B cell (primary cell): Measurements from ENCODE around the gene ABCA2. TPM values are rescaled to one million over a fixed set of nuclear protein-coding genes. Genes with fewer than 3 reads are reported as not detected.

ENCODE experiments used
- ATAC-seq: fragments of 200-7000 bp; cut with Tn5 transposase; one replicate; pipeline ENCODE4 v1.10.0; 2021; ENCODE audit warnings: low read depth, mild to moderate bottlenecking, moderate number of reproducible peaks, moderate library complexity
- CTCF ChIA-PET: fragments of 350-600 bp; sonication (Branson Sonifier 250); formaldehyde crosslinking; loops from one replicate; lab custom pipeline; 2021; ENCODE audit warnings: antibody characterized with exemption, inconsistent platforms; lab: Charles Lee
- POLR2A ChIA-PET: fragments of 350-600 bp; sonication (Branson Sonifier 250); formaldehyde crosslinking; loops from one replicate; lab custom pipeline; 2021; ENCODE audit warnings: antibody characterized with exemption; lab: Charles Lee
- DNase-seq: peaks from one replicate; pipeline ENCODE4 v3.0.0; 2013
- H2AFZ ChIP-seq: 2 replicates; pipeline ENCODE4 v1.6.1; 2012; ENCODE audit warnings: mild to moderate bottlenecking, low read depth, low read length; ENCODE audit not compliant: insufficient read depth, poor library complexity, severe bottlenecking
- H3K27ac ChIP-seq, 2 donors: 1 replicate in 1 of 2; 2 replicates in 1 of 2; pipeline ENCODE4 v1.5.1; 2012 to 2013; ENCODE audit warnings: low read length in 2 of 2, mild to moderate bottlenecking in 2 of 2, moderate library complexity in 1 of 2
- H3K27me3 ChIP-seq, 4 experiments: fragments of 200-600 bp in 1 of 4; sonication (generic) in 1 of 4; replicated peaks in 1 of 4; 1 replicate in 2 of 4; 2 replicates in 2 of 4; pipeline versions ENCODE4 v1.6.1 to v1.7.0; 2013 to 2016; ENCODE audit warnings: low read length in 3 of 4, mild to moderate bottlenecking in 2 of 4, mixed read lengths in 1 of 4, moderate library complexity in 1 of 4; ENCODE audit not compliant: insufficient read depth in 4 of 4, control insufficient read depth in 3 of 4; ENCODE audit errors: control extremely low read depth in 1 of 4
- H3K36me3 ChIP-seq, 2 experiments: replicated peaks in 1 of 2; 1 replicate in 1 of 2; 2 replicates in 1 of 2; pipeline versions ENCODE4 v1.6.1 to v1.7.1; 2013; ENCODE audit warnings: low read length in 1 of 2; ENCODE audit not compliant: insufficient read depth in 2 of 2, control insufficient read depth in 1 of 2; ENCODE audit errors: control extremely low read depth in 1 of 2, extremely low read depth in 1 of 2
- H3K4me1 ChIP-seq, 2 donors: fragments of 200-600 bp in 1 of 2; sonication (generic) in 1 of 2; 1 replicate in 1 of 2; 2 replicates in 1 of 2; pipeline versions ENCODE4 v1.5.1 to v1.6.1; 2013 to 2017; ENCODE audit warnings: low read length in 2 of 2; ENCODE audit not compliant: control insufficient read depth in 2 of 2, insufficient read depth in 2 of 2
- H3K4me2 ChIP-seq: replicated peaks from 2 replicates; pipeline ENCODE3; 2012; ENCODE audit warnings: mild to moderate bottlenecking, low read depth, low read length; ENCODE audit not compliant: poor library complexity, severe bottlenecking
- H3K4me3 ChIP-seq, 5 experiments: fragments of 200-600 bp in 1 of 5; sonication (generic) in 1 of 5; 1 replicate in 3 of 5; 2 replicates in 2 of 5; pipeline versions ENCODE4 v1.5.1 to v1.7.0; 2011 to 2016; ENCODE audit warnings: low read length in 4 of 5, mild to moderate bottlenecking in 4 of 5, low read depth in 2 of 5, control low read depth in 1 of 5, moderate library complexity in 1 of 5; ENCODE audit not compliant: insufficient read depth in 1 of 5; ENCODE audit errors: control extremely low read depth in 1 of 5, extremely low read depth in 1 of 5
- H3K79me2 ChIP-seq: fragments of 200-600 bp; sonication (generic); one replicate; pipeline ENCODE4 v1.6.0; 2016; ENCODE audit warnings: low read length; ENCODE audit not compliant: control insufficient read depth, insufficient read depth
- H3K9ac ChIP-seq: fragments of 200-600 bp; sonication (generic); 2 replicates; pipeline ENCODE4 v1.6.1; 2017; ENCODE audit warnings: mild to moderate bottlenecking, low read length, moderate library complexity
- H3K9me3 ChIP-seq, 3 donors: one replicate each; pipeline versions ENCODE4 v1.6.1 to v1.7.1; 2013; ENCODE audit warnings: low read length in 2 of 3; ENCODE audit not compliant: control insufficient read depth in 2 of 3, insufficient read depth in 1 of 3; ENCODE audit errors: control extremely low read depth in 1 of 3
- H4K20me1 ChIP-seq: 2 replicates; pipeline ENCODE4 v1.6.0; 2012; ENCODE audit warnings: mild to moderate bottlenecking, low read length; ENCODE audit not compliant: insufficient read depth, control insufficient read depth, poor library complexity, severe bottlenecking
- H3K27ac Mint-ChIP-seq: one replicate; pipeline ENCODE4 v1.8.0; 2021; ENCODE audit warnings: mixed read lengths
- H3K27me3 Mint-ChIP-seq: one replicate; pipeline ENCODE4 v1.8.0; 2021; ENCODE audit warnings: mixed read lengths
- H3K4me1 Mint-ChIP-seq: one replicate; pipeline ENCODE4 v1.8.0; 2021; ENCODE audit warnings: mixed read lengths
- H3K4me3 Mint-ChIP-seq: one replicate; pipeline ENCODE4 v1.8.0; 2021; ENCODE audit warnings: mixed read lengths
- H3K9me3 Mint-ChIP-seq: one replicate; pipeline ENCODE4 v1.8.0; 2022; ENCODE audit warnings: mixed read lengths; ENCODE audit not compliant: insufficient read depth
- CTCF ChIP-seq: fragments of 200-600 bp; IDR thresholded peaks from one replicate; pipeline ENCODE4 v1.8.0; 2022; ENCODE audit warnings: antibody characterized with exemption, mild to moderate bottlenecking
- EZH2 ChIP-seq: IDR thresholded peaks from 2 replicates; pipeline ENCODE4 v1.6.1; 2012; ENCODE audit warnings: borderline replicate concordance, low read depth, mild to moderate bottlenecking, moderate library complexity, low read length; ENCODE audit not compliant: insufficient read depth, poor library complexity, severe bottlenecking
- WGBS: methylation state at CpG from one replicate; pipeline ENCODE4 v1.1.5; 2013; ENCODE audit warnings: missing lambda C conversion rate; ENCODE audit not compliant: insufficient coverage; 5-methylcytosine and 5-hydroxymethylcytosine counted together
- intact Hi-C: fragments of 100-400 bp; cut with micrococcal nuclease; formaldehyde crosslinking; loops from one replicate; pipeline ENCODE4 v1.10.0; 2022
- polyA plus RNA-seq: library from polyadenylated mRNA; depleted of rRNA; stranded (reverse); fragments of >200 nt; gene quantifications from 2 replicates; pipeline ENCODE4 v1.2.3, GENCODE V29; 2012
- total RNA-seq, 2 donors: library from RNA; stranded (reverse); fragments of 120-200 nt in 1 of 2; gene quantifications; 1 replicate in 1 of 2; 2 replicates in 1 of 2; pipeline versions ENCODE4 v1.2.3 to v1.2.4, GENCODE V29; 2013 to 2022

Gene ABCA2
- total and polyA plus RNA-seq, 2 donors (not counting 1 experiment from before 2014, with no cell fraction given): 30.7 to 61.1 TPM

- peak overlapping the region; percentile 69 for H2AFZ ChIP-seq
- WGBS: 71% methylated on average over 13 of the region's 15 CpGs
- Mint-ChIP-seq H3K4me1 (peaks cover 19% of the 10 kb centered on the region), H3K9me3 (no peaks in the 10 kb centered on the region), H3K27me3 (no peaks in the 10 kb centered on the region), H3K4me3 (peak overlapping the region; percentile 78), H3K27ac (peak overlapping the region; percentile 80)
- CTCF ChIA-PET: interaction anchor here (1.0 to 2.8 kb wide), 6 partner anchors 9 to 41 kb away, joined by 3 to 13 read pairs (median 7); partner anchors contain the start of genes MAN1B1 and NPDC1
- intact Hi-C loops: loop anchor here (1.0 kb wide), 1 partner anchor 10 kb away; the partner anchor contains the start of gene MAN1B1
- no peaks in the 10 kb centered on the region for H3K9me3 ChIP-seq
- TF ChIP-seq CTCF: no peak
- ATAC-seq (no peak), DNase-seq (no peak)
- no peaks in the 10 kb centered on the region for H3K27me3 ChIP-seq
- peak overlapping the region in 4 of 5 experiments; percentile 25 to 52 (median 39) for H3K4me3 ChIP-seq
- H3K9ac ChIP-seq: peak overlapping the region; percentile 53
- H3K27ac ChIP-seq: peak overlapping the region in 1 of 2 donors; percentile 65
- H4K20me1 ChIP-seq: peaks cover 26% of the 10 kb centered on the region
- peaks cover 12% of the 10 kb centered on the region for H3K79me2 ChIP-seq
- peak overlapping the region; percentile 96 for H3K4me2 ChIP-seq
- peaks cover 0 to 21% of the 10 kb centered on the region in 2 experiments for H3K36me3 ChIP-seq
- POLR2A ChIA-PET: interaction anchor here (0.5 to 2.0 kb wide), 5 partner anchors 8 to 293 kb away, joined by 3 to 17 read pairs (median 6); partner anchors contain the start of gene MAN1B1
- peaks cover 11 to 23% of the 10 kb centered on the region in 2 donors for H3K4me1 ChIP-seq
Observed at GRCh38 chr9:137076636-137077009, 48.6 kb upstream of the ABCA2 start.

DNA sequence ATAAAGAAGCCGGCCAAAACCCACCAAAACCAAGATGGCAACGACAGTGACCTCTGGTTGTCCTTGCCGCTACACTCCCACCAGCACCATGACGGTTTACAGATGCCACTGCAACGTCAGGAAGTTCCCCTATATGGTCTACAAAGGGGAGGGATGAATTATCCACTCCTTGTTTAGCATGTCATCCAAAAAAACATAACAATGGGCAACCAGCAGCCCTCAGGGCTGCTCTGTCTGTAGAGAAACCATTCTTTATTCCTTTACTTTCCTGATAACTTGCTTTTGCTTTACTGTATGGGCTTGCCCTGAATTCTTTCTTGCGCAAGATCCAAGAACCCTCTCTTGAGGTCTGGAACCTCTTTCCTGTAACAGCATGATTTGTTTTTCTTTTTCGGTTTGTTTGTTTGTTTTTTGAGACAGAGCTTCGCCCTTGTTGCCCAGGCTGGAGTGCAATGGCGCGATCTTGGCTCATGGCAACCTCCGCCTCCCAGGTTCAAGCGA lies 47.3 kb upstream of the ABCA2 start:
- Histone ChIP-seq H4K20me1 (peaks cover 23% of the 10 kb centered on the region), H3K27me3 (no peaks in the 10 kb centered on the region), H3K4me1 (peaks cover 17 to 34% of the 10 kb centered on the region in 2 donors), H3K4me2 (no peak overlapping the region), H3K9me3 (no peaks in the 10 kb centered on the region), H3K36me3 (peaks cover 0 to 12% of the 10 kb centered on the region in 2 experiments), H2AFZ (no peak overlapping the region), H3K4me3 (no peak overlapping the region), H3K27ac (no peak overlapping the region), H3K79me2 (peaks cover 12% of the 10 kb centered on the region), H3K9ac (no peak overlapping the region)
- peak; percentile 17 for DNase-seq
- intact Hi-C loops: no loop called here
- Mint-ChIP-seq H3K4me3 (no peak overlapping the region), H3K9me3 (no peaks in the 10 kb centered on the region), H3K27ac (no peak overlapping the region), H3K27me3 (no peaks in the 10 kb centered on the region), H3K4me1 (peaks cover 31% of the 10 kb centered on the region)
- TF ChIP-seq EZH2 (no peak), CTCF (no peak)
- CTCF ChIA-PET: interaction anchor here (1.9 to 2.8 kb wide), 4 partner anchors 8 to 46 kb away, joined by 4 to 13 read pairs (median 11); partner anchors contain the start of genes MAN1B1 and NPDC1
- ATAC-seq: no peak
- 100% methylated on average over 4 of the region's 12 CpGs for WGBS
- POLR2A ChIA-PET: interaction anchor here (0.5 to 1.0 kb wide), 2 partner anchors 12 to 173 kb away, joined by 3 to 5 read pairs; partner anchors contain the start of gene MAN1B1
